ENCODE measurements around the gene ARHGAP21.
"Not testable (repeated sequence)": the region's sequence is repeated elsewhere in the genome, so short reads cannot be mapped to it uniquely, and the experiment has no call there.

The ARHGAP21 gene

DNA sequence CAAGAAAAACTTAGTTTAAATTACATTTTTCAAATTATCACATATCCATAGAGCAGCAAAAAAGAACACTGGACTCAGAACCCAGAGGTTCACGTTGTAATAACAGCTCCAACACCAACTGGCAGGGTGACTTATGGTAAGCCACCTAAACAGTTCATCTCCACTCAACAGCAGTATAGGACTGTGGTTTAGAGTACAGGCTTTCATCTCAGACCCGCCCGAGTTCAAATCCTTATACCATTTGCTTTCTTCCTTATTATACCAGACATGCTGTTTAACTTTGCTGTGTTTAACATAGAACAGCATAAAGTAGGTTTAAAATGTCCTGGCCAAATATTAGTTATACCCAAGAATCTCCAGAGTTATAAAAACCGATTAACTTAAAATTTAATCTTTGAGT is 97.9 kb downstream of the ARHGAP21 start:
- no peak for DNase-seq (ENCODE audit: low spot score)

DNA sequence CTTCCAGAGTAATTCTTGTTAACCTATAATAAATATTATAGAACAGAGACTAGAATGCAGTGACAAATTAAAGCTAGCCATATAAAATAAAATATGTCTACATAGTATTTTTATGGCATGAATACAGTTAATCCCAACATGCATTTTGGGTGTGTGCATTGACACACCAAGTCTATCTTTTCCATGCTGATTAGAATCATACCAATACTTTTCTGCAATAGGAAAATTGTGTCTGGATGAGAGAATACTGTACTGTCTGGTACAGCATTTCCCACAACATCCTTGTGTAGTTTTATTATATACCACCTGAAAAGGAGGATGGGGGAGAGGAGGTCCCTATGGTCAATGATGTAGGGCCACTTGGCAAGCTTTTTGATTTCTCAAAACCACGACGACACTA is 100.3 kb downstream of the ARHGAP21 start:
- no peak for DNase-seq (ENCODE audit: low spot score)

DNA sequence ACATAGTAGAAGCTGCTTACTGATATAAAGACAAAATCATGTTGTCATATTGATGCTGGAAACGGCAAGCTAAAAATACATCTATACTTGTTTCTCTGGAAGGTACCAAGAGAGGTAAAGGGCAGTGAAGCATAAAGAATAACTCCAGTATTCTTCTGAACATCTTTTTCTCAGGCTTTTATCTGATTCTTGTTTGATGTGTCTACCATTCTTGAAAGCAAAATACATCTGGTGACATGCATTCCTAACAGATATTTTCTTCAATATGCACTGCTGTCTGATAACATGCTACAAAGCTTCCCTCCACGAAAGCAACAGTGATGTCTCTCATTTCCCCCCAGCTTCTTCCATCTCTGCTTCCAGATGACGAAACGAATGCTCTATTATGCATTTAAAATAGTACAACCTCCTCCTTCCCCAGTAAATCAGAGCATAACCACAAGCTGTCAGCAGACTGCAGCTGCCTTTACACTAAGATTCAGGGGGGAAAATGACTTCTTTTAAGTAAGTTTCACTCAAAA is 100.8 kb downstream of the ARHGAP21 start:
- peak; percentile 62 for DNase-seq (ENCODE audit: low spot score)

DNA sequence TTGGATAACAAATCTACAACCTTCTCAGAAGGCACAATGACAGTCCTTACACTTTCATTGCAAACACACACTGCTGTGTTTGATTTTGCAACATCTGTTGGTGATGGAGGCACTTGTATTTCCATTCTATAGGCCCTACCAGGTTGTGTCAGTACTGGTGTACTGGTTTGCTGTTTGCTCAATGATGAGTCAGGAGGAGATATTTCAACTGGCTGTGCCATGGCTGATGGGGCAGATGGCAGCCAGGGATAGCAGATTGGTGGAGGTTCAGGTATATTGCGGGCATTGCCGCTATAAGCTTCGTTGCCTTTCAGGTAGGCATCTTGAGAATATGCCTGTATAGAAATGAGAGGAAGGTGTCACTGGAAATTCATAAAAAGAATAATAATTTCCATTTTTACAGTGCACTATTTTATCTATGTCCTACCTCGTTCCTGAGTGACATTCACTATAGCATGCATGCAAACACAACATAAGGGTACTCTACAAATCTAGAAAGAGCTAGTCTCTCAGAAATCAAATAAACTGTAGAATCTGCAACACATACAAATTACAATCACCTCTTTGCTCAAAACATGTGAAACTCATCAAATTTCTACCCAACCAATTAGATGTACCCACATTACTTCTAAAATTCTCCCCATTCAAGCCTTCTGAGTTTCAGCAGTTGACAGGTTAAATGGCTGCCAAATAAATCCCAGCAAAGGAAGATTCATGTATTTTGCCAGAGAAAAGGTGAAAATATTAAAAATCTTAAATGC is 102.5 kb downstream of the ARHGAP21 start:
- not testable (repeated sequence) for DNase-seq (ENCODE audit: low spot score)

DNA sequence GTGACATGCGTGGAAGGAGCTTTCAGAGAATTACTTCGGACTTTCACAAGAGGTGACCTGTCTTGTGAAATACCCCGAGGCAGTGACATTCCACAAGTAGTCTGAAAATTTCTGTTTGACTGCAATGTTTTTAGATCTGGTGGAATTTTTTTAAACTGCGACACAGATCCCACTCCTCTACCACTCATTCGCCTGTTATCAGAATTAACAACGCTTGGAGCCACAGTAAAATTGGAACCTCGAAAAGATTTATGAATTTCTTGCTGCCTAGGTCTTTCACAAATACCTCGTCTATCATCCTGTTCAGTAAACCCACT is 103.7 kb downstream of the ARHGAP21 start:
- not testable (repeated sequence) for DNase-seq (ENCODE audit: low spot score)

DNA sequence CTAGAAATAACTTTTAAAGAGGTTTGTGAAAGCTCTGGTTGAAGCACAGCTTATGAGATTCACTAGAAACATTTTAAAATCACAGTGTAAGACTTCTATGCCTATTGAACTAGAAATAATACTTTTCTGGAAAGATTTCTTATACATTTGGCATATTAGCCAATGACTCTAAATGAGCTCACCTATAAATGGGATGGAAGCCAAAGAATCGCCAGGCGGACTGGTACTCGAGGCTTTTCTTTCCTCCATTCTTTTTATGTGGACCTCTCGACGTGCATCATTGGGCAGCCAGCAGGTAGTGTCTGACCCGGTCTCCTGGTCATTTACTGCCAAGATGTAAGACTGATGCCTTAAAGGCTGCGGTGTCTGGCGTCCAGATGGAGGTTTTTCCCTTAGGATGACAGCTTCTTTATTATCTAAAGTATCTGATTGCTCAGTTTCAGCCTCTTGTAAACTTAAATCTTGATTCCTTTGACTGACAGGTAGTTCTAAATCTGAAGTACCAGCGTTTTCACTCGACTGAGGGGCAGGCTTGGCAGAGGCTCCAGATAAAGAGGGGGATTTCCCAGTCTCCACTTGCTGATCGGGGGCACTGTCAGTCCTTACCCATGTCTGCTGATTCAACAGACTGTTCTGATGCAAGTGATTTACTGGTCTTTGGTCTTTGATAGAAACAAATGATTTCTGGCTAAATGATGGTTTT is 104.2 kb downstream of the ARHGAP21 start:
- DNase-seq (ENCODE audit: low spot score) = not testable (repeated sequence)

DNA sequence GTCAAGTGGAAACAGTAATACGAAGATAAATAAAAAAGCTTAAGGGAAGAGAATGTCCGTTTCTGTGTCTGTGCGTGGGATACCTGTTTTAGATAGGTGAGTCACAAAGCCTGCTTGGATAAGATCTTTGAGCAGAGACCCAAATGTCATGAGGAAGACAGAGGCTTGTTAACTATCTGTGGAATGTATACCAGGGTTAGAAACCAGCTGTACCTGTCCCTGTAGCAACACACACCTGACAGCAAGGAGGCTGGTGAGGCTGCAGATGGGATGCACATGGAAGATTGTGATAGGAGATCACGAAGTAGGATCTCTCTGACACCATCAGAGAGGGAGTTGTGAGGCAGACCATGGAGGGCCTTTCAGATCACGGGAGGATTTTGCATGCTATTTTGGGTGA is 105.3 kb downstream of the ARHGAP21 start:
- no peak for DNase-seq (ENCODE audit: low spot score)

DNA sequence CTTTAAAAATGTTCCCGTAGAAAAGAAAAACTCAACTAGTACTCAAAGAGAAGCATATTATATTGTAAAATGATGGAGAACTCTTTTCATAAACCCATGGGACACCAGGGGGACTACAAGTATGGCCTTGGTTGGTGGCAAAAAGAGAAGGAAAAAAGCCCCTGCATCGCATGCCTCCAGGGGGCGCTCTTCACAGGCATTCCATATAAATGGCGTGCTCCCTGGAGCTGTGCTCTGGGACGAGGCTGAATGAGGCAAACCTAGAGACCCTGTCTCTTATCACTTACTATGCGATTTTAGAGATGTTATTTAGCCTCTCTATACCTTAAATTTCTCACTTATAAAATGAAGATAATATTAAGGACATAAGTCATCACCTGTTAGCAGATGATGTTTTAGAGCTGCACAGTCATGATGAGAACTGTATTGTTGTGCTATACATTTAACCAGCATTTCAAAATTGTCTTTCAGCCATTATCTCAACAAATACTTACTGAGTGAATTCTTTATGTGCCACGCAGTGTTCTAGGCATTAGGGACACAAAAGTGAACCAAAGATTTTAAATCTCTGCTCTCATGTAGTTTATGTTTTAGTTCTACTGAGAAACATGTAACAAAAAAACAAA is 105.8 kb downstream of the ARHGAP21 start:
- no peak for DNase-seq (ENCODE audit: low spot score)

DNA sequence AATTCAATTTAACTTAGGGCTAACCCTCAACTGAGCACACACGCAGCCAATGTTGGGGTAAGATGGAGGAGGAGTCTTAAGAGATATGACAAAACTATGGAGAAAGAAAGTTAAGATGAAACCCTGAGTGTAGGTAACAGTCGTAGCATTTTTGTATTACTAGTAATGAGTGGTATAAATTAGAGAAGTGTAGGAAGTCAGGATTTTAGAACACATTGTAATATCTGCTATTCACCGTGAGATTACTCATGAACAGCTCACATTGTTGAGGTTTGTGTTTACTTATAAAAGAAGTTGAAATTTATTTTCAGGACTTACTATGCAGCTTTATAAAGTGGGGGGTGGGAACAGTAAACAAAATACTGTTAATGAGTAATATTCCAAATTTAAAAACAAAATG is 107.2 kb downstream of the ARHGAP21 start:
- DNase-seq (ENCODE audit: low spot score) = no peak

DNA sequence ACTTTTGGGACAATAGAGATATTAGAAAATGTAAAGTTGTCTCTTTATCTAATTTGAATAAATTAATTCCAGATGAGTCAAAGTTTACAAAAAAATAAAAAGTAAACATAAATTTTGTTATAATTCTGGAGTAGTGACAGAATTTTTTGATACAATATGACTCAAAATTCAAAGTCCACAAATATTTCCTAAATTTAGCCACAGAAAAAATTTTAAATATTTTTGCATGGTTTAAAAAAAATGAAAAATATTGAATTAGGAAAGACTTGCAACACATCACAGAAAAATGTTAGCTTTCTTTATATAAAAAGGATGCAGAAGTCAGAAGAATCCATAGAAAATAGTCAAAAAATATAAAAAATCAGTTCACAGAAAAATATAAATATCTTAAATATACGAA is 117.7 kb downstream of the ARHGAP21 start:
- DNase-seq (ENCODE audit: low spot score) = no peak

DNA sequence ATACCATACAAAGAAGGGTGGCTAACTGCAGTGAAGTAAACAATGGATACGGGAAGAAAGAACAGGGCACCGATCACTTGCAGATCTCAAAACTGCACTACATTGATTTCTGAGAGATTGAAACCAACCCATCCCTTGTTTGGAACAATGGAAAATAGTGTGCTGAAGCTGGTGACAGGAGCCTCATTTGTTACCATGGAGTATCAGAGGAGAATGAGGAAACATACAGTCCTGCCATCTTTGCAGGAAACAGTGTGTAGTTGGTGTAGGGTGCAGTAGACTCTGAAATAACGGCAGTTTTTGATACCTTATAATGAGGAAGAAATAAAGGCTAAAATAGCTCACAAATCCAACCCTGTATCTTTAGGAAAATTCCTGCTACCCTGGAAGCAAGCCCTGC is 118.5 kb downstream of the ARHGAP21 start:
- DNase-seq (ENCODE audit: low spot score) = no peak

DNA sequence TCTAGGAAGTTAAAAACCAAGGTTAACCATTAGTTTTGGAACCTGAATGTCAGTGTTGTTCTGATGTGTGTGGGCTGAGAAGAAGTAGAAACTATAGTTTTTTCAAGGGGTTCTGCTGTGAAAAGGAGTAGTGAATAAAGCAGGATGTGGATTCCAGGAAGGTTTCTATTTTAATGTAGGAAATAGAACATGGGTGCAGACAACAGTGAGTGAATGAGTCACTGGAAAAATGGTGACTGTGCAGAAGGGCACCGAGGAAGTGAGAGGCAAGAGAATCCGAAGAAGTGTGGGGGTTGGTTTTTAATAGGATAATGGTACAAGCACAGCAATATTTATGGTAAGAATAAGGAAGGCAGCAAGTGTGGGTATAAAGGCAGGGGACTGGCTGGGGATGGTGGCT is 120.4 kb downstream of the ARHGAP21 start:
- DNase-seq (ENCODE audit: low spot score) = no peak

DNA sequence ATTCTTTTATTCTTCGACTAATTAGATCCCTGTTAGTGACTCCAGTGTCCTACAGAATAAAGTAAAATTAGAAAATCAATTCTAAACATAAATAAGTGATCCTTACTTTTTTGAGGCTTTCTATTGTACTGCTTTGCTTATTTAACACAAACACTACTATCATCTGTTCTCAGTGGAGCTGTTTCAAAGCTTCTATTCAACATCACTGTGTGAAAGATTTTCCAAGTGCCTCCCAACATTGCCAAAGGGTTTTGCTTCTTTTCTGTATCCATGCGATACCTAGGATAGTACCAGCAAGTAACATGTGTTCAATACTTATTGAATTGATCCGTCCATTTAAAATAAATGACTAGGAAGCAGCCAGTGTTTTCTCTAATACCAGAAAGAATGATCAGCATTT is 125.7 kb downstream of the ARHGAP21 start:
- no peak for DNase-seq (ENCODE audit: low spot score)

DNA sequence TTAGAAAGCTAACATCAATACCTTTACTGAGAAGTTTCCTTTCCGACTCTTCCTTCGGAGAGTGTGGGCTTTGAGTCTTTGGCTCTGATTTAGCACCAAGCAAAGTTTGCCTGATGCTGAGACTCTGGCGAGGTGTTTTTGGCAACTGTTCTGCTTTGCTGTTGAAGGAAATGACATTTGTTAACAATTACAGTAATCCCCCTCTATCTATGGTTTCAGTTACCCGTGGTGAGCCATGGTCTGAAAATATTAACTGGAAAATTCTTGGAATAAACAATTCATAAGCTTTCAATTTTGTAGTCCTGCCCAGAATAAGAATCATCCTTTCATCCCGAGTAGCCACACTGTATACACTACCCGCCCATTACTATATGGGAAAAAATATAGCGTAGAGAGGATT is 126.3 kb downstream of the ARHGAP21 start:
- no peak for DNase-seq (ENCODE audit: low spot score)

DNA sequence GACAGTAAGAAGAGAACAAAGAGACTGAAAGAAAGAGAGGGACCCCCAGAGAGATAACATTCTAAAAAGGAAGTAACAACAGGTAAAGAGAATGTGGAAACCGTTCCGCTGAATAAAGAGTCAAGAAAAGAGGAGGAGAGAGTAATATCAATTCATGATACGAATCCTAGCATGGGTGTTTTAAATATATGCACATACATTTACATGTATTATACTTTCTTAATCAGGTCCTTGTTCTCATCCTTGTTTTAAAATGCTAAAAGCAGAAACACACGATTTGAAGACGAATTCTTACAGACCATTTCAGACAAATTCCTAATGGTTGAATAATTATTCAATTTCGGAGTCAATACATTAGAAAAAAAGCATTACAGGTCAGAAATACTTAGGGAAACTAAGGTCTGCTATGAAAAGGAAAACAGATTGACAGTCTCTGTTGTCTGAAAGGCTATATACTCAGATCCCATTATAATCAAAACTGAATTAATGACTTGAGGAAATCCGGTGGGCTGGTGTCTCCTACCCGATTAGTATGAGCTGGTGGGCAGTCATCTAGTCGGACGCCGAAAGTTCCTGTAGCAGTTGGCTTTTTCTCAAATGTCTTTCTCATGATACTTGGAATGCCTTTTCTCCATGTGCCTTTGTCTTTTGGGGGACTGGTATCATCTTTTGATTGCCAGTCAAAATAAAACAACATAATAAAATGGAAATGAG is 127.3 kb downstream of the ARHGAP21 start:
- no peak for DNase-seq (ENCODE audit: low spot score)

DNA sequence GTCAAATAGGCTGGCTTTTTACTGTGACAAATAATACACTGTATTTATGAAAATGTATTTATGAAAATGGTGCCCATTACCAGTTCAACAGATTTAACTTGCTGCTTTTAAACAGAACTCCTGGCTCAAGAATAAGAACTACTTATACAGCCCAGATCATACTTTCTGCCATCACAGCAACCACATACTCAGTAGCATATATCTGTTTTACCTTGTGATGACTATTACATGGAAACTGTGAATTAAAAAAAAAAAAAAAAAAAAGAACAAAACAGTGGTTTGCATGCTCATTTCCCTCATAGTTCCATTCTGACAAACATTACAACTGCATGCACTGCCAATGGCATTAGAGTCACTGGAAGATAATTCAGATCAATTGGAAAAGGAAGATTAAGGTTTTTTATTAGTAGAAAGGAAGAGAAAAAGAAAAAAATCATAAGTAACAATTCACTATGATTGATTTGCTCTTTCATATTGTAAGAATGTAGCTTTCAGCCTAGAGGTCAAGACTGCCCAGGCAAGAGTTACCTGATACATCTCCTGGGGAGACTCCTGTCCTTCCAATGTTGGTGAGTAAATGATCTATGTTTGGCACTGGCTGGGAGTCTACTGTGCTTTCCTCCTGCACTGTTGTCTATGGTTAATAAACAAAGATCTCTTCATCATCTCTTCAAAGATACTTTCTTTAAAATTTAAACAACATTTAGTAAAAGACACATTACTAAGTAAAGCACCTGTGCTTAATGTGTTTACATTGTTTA is 132.8 kb downstream of the ARHGAP21 start:
- DNase-seq (ENCODE audit: low spot score) = no peak

DNA sequence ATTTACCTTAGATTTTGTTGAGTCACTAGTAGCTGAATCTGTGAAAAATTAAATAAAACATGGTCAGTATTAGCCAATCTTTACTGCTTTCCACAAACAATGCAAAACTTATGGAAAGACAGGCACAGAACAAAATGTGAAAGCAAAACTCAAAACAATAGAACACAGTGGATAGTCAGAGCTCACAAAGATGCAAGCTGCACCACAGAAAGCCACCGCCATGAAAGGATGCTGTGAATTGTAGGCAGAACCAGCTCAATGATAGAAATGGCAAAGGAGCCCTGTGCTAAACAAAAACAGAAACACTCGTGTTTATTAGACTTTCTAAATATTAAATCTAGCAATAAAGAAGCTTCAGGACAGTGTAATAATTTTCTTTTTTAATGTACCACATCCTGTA is 134.4 kb downstream of the ARHGAP21 start:
- DNase-seq (ENCODE audit: low spot score) = no peak

DNA sequence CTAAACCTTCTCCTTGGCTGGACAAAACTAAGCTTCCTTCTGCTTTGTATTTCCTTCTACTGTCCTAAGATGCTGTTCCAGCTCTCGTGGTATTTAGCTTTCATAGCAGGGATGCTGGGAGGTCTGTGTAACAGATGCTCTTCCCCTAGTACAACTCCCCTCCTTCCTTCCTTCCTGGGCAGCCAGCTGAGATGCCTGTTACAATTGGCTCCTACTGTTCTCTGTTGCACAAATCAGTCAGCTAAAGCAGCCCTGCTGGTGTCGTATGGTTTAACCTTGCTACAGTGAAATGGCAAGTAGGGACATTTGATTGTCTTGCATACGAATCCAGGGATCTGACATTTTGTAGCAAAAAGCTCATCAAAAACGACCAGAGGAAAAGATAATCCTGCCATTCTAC is 143.8 kb downstream of the ARHGAP21 start:
- no peak for DNase-seq (ENCODE audit: low spot score)

DNA sequence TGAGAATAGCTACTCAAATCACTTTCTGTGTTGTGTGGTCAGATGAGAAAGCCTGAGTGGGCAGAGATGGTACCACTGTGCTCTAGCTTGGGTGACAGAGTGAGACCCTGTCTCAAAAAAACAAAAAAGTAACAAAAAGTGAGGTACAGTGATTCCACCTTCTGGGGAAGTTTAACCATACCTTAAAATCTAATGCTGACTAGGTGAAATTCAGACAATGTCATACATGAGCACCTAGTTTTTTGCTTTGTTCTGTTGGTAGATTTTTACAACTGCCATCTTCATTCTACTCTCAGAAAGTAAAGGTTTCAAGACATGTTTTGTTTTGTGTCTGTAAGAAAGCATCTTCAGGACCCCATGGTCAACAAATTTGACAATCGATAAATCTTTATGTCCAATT is 144.2 kb downstream of the ARHGAP21 start:
- no peak for DNase-seq (ENCODE audit: low spot score)

DNA sequence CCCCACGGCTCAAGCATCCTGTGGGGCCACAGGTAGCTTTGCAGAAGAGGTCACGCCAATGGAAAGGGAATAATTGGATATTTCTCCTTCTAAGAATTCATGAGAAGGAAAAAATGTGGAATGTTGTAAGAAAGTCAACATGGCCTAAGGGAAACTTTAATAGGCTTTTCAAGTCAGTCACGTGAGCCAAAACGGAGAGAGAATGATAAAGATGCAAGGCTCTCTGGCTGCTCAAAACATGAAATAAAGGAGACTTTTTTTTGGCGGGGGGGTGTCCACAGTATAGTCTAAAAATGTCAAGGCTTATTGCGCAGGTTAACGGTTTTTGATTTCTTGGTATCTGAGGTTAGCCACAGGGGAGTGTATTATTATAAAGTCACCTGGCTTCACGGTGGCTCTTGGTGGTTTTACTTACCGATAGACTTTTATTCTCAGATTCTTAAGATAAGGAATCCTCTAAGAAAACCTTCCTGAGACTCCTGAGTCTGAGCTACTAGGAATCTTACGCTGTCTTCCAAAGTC is 148.1 kb downstream of the ARHGAP21 start:
- no peak for DNase-seq (ENCODE audit: low spot score)

DNA sequence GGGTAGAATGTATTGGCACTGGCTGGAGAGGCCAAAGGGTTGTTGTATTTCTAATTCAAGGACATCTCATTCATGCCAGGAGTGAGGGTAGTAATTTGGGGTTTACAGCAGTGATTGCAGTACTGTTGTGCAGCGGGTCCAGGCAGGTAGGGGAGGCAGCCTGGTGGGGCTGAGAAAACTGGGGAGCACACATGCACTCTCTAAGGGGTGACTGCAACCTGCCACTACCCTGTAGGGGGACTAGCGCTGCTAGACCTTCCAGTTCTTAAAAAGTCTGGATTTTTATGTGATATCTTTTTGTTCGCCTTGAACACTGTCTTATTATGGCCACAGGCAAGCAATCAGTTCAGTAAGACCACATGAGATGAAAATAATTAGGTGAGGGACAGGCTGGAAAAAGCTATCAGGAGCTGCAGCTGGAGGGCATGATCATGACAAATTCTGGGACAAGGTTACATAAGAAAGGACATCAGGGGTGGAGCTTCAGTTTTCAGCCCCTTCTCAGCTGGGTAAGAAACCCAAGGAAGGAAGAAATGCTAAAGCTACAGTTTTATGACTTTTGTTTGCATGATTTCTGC is 149.0 kb downstream of the ARHGAP21 start:
- DNase-seq (ENCODE audit: low spot score) = no peak
